ENCODE data around the gene CTTNBP2.

DNA sequence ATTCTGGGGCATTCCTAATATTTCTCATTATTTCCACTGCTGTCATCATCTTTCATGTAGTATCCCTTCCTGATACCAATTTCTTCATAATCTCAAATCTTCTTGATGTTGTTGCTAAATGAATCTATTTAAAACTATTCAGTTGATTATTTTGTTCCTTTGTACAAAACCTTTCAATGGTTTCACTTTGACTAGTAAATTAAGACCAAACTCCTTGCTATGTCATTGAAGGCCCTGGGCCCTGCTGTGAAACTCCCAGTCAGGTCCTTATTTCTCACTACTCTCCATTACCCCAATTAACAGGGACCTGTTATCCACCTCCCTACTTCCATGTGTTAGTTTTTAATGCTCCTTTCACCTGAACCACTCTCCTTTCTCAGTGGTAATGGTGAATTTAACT is 97.0 kb downstream of the CTTNBP2 start:
- TF ChIP-seq, protein P1, sequence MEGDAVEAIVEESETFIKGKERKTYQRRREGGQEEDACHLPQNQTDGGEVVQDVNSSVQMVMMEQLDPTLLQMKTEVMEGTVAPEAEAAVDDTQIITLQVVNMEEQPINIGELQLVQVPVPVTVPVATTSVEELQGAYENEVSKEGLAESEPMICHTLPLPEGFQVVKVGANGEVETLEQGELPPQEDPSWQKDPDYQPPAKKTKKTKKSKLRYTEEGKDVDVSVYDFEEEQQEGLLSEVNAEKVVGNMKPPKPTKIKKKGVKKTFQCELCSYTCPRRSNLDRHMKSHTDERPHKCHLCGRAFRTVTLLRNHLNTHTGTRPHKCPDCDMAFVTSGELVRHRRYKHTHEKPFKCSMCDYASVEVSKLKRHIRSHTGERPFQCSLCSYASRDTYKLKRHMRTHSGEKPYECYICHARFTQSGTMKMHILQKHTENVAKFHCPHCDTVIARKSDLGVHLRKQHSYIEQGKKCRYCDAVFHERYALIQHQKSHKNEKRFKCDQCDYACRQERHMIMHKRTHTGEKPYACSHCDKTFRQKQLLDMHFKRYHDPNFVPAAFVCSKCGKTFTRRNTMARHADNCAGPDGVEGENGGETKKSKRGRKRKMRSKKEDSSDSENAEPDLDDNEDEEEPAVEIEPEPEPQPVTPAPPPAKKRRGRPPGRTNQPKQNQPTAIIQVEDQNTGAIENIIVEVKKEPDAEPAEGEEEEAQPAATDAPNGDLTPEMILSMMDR (IDR thresholded peaks at IDR 0.05), result no peak
- TF ChIP-seq POLR2A (IDR thresholded peaks at IDR 0.05) (no peak), POLR2AphosphoS5 (IDR thresholded peaks at IDR 0.05) (no peak)
